ENCODE results near the gene PSTPIP2.

- TF ChIP-seq POLR2A (IDR thresholded peaks at IDR 0.05; ENCODE audit: low read length): no peak
- TF ChIP-seq GATA1 (IDR thresholded peaks at IDR 0.05; ENCODE audit: low read depth, low read length): no peak
These were observed 38.3 kb upstream of the PSTPIP2 start for GRCh38 chr18:46110406-46110805.

Measured in erythroblast (primary cell).